HepG2 (cell line): ENCODE results near the gene GNMT. TPM values are rescaled to one million over a fixed set of nuclear protein-coding genes. Genes with fewer than 3 reads are reported as not detected.

Experiments
- CREB1 ChIP-seq, 2 experiments: fragments of 450-650 bp in 1 of 2; IDR thresholded peaks; 2 replicates each; pipeline ENCODE4 v1.6.1; 2016 to 2017; ENCODE audit warnings: control low read depth in 1 of 2, mild to moderate bottlenecking in 1 of 2, missing compliant biosample characterization in 1 of 2, missing genetic modification characterization in 1 of 2
- FOXA3 ChIP-seq: IDR thresholded peaks from 2 replicates; pipeline ENCODE4 v1.6.1; 2016; ENCODE audit warnings: missing genetic modification reagents, missing compliant biosample characterization
- FOXJ3 ChIP-seq: sonication (generic); formaldehyde crosslinking; IDR thresholded peaks from 2 replicates; pipeline ENCODE4 v1.4.0; 2020; ENCODE audit warnings: missing genetic modification reagents, mild to moderate bottlenecking, borderline replicate concordance
- MED13 ChIP-seq: sonication (generic); formaldehyde crosslinking; IDR thresholded peaks from 2 replicates; pipeline ENCODE4 v1.5.0; 2020; ENCODE audit warnings: missing genetic modification reagents
- MYC ChIP-seq: sonication (generic); formaldehyde crosslinking; IDR thresholded peaks from 2 replicates; pipeline ENCODE4 v1.9.0; 2021; ENCODE audit warnings: missing genetic modification reagents, borderline replicate concordance
- NR2F2 ChIP-seq: IDR thresholded peaks from 2 replicates; pipeline ENCODE4 v1.6.1; 2012; ENCODE audit warnings: low read depth, inconsistent platforms, borderline replicate concordance
- RBM39 ChIP-seq: fragments of 200-400 bp; formaldehyde crosslinking; IDR thresholded peaks from one replicate; pipeline ENCODE4 v1.6.1; 2018; ENCODE audit warnings: antibody characterized with exemption, mild to moderate bottlenecking, low read depth, low read length; ENCODE audit not compliant: poor library complexity, severe bottlenecking
- SMYD3 ChIP-seq: sonication (generic); formaldehyde crosslinking; IDR thresholded peaks from 2 replicates; pipeline ENCODE4 v1.8.1; 2023; ENCODE audit warnings: mild to moderate bottlenecking, missing genetic modification reagents
- SNAI1 ChIP-seq: sonication (generic); formaldehyde crosslinking; IDR thresholded peaks from 2 replicates; pipeline ENCODE4 v1.5.0; 2020; ENCODE audit warnings: mild to moderate bottlenecking, missing genetic modification reagents, borderline replicate concordance
- ZFYVE20 ChIP-seq: sonication (generic); formaldehyde crosslinking; IDR thresholded peaks from 2 replicates; pipeline ENCODE4 v1.8.0; 2023; ENCODE audit warnings: low read depth, mild to moderate bottlenecking, moderate library complexity, missing genetic modification reagents, borderline replicate concordance
- ZNF205 ChIP-seq: IDR thresholded peaks from 2 replicates; pipeline ENCODE4 v1.6.1; 2018; ENCODE audit warnings: missing biosample characterization, missing genetic modification reagents
- ZNF224 ChIP-seq: sonication (generic); formaldehyde crosslinking; IDR thresholded peaks from 2 replicates; pipeline ENCODE4 v1.5.0; 2020; ENCODE audit warnings: mild to moderate bottlenecking, missing genetic modification reagents
- ZNF256 ChIP-seq: sonication (generic); formaldehyde crosslinking; conservative IDR thresholded peaks from 2 replicates; pipeline ENCODE4 v1.4.0; 2020; ENCODE audit warnings: missing genetic modification reagents
- ZNF441 ChIP-seq: sonication (generic); formaldehyde crosslinking; IDR thresholded peaks from 2 replicates; pipeline ENCODE4 v1.7.0; 2021; ENCODE audit warnings: missing genetic modification reagents, borderline replicate concordance
- ZNF572 ChIP-seq: sonication (generic); formaldehyde crosslinking; IDR thresholded peaks from 2 replicates; pipeline ENCODE4 v1.5.1; 2020; ENCODE audit warnings: mild to moderate bottlenecking, missing genetic modification reagents
- ZNF619 ChIP-seq: sonication (generic); formaldehyde crosslinking; IDR thresholded peaks from 2 replicates; pipeline ENCODE4 v1.4.0; 2020; ENCODE audit warnings: mild to moderate bottlenecking, missing genetic modification reagents
- ZNF761 ChIP-seq: sonication (generic); formaldehyde crosslinking; conservative IDR thresholded peaks from 2 replicates; pipeline ENCODE4 v1.4.0; 2020; ENCODE audit warnings: mild to moderate bottlenecking, missing genetic modification reagents
- polyA plus RNA-seq, 8 experiments: library from polyadenylated mRNA; depleted of rRNA in 3 of 8; stranded (reverse) in 7 of 8; unstranded in 1 of 8; fragments of >200 nt; fragmentation: Illumina TruSeq in 4 of 8; extraction: Trizol in 4 of 8; gene quantifications; 2 replicates each; pipeline versions ENCODE4 v1.2.1 to v1.2.3, GENCODE V29; 2011 to 2016; ENCODE audit warnings: low read depth in 4 of 8, missing spikeins in 1 of 8, mixed read lengths in 1 of 8; ENCODE audit not compliant: insufficient read depth in 1 of 8
- total RNA-seq, 5 experiments: library from RNA; depleted of rRNA; stranded (reverse); fragments of >200 nt; fragmentation: Illumina TruSeq; extraction: Trizol; gene quantifications; 2 replicates each; pipeline ENCODE4 v1.2.3, GENCODE V29; 2016; ENCODE audit warnings: low read depth in 1 of 5
- TF ChIP-seq, protein P1 (sequence below): sonication (generic); formaldehyde crosslinking; IDR thresholded peaks from 2 replicates; pipeline ENCODE4 v1.8.0; 2022; ENCODE audit warnings: mild to moderate bottlenecking, missing genetic modification reagents
- TF ChIP-seq, protein P2 (sequence below): sonication (generic); formaldehyde crosslinking; IDR thresholded peaks from 2 replicates; pipeline ENCODE4 v1.5.0; 2020; ENCODE audit warnings: missing genetic modification reagents, mild to moderate bottlenecking, borderline replicate concordance
- TF ChIP-seq, protein P3 (sequence below): sonication (generic); formaldehyde crosslinking; IDR thresholded peaks from 2 replicates; pipeline ENCODE4 v1.5.1; 2020; ENCODE audit warnings: missing genetic modification reagents, mild to moderate bottlenecking, borderline replicate concordance
- TF ChIP-seq, protein P4 (sequence below): sonication (generic); formaldehyde crosslinking; IDR thresholded peaks from 2 replicates; pipeline ENCODE4 v1.8.1; 2022; ENCODE audit warnings: low read depth, mild to moderate bottlenecking, missing genetic modification reagents

GNMT gene
- total and polyA plus RNA-seq, 2 of the 13 experiments (the other 11 are each of a cell fraction or from before 2014, with no cell fraction given): 2.8 to 7.0 TPM

- TF ChIP-seq ZNF761 (no peak), FOXA3 (CRISPR knock-in tag) (no peak), ZFYVE20 (no peak), ZNF224 (CRISPR knock-in tag) (no peak), ZNF256 (CRISPR knock-in tag) (no peak), NR2F2 (no peak; the same call in 1 of the 2 replicates), ZNF572 (no peak), ZNF619 (no peak), MED13 (CRISPR knock-in tag) (no peak), SMYD3 (CRISPR knock-in tag) (no peak), ZNF205 (CRISPR knock-in tag) (no peak), ZNF441 (CRISPR knock-in tag) (no peak; the same call in 1 of the 2 replicates), SNAI1 (CRISPR knock-in tag) (0 out of 2 replicates have a peak, but pooled peaks have one; percentile 45), FOXJ3 (CRISPR knock-in tag) (no peak), CREB1 (IDR thresholded peaks at IDR 0.05) (no peak), CREB1 (CRISPR knock-in tag; IDR thresholded peaks at IDR 0.05) (no peak), MYC (CRISPR knock-in tag) (no peak; the same call in 1 of the 2 replicates), RBM39 (no peak)
- TF ChIP-seq, protein P1, sequence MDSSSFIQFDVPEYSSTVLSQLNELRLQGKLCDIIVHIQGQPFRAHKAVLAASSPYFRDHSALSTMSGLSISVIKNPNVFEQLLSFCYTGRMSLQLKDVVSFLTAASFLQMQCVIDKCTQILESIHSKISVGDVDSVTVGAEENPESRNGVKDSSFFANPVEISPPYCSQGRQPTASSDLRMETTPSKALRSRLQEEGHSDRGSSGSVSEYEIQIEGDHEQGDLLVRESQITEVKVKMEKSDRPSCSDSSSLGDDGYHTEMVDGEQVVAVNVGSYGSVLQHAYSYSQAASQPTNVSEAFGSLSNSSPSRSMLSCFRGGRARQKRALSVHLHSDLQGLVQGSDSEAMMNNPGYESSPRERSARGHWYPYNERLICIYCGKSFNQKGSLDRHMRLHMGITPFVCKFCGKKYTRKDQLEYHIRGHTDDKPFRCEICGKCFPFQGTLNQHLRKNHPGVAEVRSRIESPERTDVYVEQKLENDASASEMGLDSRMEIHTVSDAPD (CRISPR knock-in tag): no peak
- TF ChIP-seq, protein P2, sequence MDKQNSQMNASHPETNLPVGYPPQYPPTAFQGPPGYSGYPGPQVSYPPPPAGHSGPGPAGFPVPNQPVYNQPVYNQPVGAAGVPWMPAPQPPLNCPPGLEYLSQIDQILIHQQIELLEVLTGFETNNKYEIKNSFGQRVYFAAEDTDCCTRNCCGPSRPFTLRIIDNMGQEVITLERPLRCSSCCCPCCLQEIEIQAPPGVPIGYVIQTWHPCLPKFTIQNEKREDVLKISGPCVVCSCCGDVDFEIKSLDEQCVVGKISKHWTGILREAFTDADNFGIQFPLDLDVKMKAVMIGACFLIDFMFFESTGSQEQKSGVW (CRISPR knock-in tag): no peak
- TF ChIP-seq, protein P3, sequence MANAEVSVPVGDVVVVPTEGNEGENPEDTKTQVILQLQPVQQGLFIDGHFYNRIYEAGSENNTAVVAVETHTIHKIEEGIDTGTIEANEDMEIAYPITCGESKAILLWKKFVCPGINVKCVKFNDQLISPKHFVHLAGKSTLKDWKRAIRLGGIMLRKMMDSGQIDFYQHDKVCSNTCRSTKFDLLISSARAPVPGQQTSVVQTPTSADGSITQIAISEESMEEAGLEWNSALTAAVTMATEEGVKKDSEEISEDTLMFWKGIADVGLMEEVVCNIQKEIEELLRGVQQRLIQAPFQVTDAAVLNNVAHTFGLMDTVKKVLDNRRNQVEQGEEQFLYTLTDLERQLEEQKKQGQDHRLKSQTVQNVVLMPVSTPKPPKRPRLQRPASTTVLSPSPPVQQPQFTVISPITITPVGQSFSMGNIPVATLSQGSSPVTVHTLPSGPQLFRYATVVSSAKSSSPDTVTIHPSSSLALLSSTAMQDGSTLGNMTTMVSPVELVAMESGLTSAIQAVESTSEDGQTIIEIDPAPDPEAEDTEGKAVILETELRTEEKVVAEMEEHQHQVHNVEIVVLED (CRISPR knock-in tag): no peak; the same call in 1 of the 2 replicates
- TF ChIP-seq, protein P4, sequence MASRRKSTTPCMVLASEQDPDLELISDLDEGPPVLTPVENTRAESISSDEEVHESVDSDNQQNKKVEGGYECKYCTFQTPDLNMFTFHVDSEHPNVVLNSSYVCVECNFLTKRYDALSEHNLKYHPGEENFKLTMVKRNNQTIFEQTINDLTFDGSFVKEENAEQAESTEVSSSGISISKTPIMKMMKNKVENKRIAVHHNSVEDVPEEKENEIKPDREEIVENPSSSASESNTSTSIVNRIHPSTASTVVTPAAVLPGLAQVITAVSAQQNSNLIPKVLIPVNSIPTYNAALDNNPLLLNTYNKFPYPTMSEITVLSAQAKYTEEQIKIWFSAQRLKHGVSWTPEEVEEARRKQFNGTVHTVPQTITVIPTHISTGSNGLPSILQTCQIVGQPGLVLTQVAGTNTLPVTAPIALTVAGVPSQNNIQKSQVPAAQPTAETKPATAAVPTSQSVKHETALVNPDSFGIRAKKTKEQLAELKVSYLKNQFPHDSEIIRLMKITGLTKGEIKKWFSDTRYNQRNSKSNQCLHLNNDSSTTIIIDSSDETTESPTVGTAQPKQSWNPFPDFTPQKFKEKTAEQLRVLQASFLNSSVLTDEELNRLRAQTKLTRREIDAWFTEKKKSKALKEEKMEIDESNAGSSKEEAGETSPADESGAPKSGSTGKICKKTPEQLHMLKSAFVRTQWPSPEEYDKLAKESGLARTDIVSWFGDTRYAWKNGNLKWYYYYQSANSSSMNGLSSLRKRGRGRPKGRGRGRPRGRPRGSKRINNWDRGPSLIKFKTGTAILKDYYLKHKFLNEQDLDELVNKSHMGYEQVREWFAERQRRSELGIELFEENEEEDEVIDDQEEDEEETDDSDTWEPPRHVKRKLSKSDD (CRISPR knock-in tag): 0 out of 2 replicates have a peak, but pooled peaks have one; percentile 15
These were observed 52.7 kb downstream of the GNMT start (continued) for GRCh38 chr6:43013097-43013842.
